CD8-positive, alpha-beta memory T cell (primary cell): Measurements from ENCODE around the gene GNB5. TPM values are rescaled to one million over a fixed set of nuclear protein-coding genes. Genes with fewer than 3 reads are reported as not detected.

Experiments used
- CTCF ChIA-PET: fragments of 350-600 bp; sonication (Branson Sonifier 250); formaldehyde crosslinking; loops from one replicate; lab custom pipeline; 2021; ENCODE audit warnings: antibody characterized with exemption; lab: Charles Lee
- POLR2A ChIA-PET: fragments of 350-600 bp; sonication (Branson Sonifier 250); formaldehyde crosslinking; loops from one replicate; lab custom pipeline; 2021; ENCODE audit warnings: antibody characterized with exemption; lab: Charles Lee
- DNase-seq, 5 donors: peaks; one replicate each; pipeline versions ENCODE4 v3.0.0 to v3.0.0-alpha.2; 2020 to 2022; ENCODE audit warnings: mixed read lengths in 1 of 5
- H3K27ac ChIP-seq: one replicate; pipeline ENCODE4 v1.7.0; 2013; ENCODE audit warnings: low read depth, mild to moderate bottlenecking, low read length, moderate library complexity
- H3K27me3 ChIP-seq: 2 replicates; pipeline ENCODE4 v1.7.0; 2013; ENCODE audit warnings: low read length, mild to moderate bottlenecking; ENCODE audit not compliant: insufficient read depth, poor library complexity, severe bottlenecking
- H3K36me3 ChIP-seq: 2 replicates; pipeline ENCODE4 v1.7.0; 2013; ENCODE audit warnings: mild to moderate bottlenecking, low read length, moderate library complexity; ENCODE audit not compliant: insufficient read depth
- H3K4me1 ChIP-seq: 2 replicates; pipeline ENCODE4 v1.7.0; 2013; ENCODE audit warnings: mild to moderate bottlenecking, low read length, moderate library complexity; ENCODE audit not compliant: insufficient read depth
- H3K4me3 ChIP-seq: 2 replicates; pipeline ENCODE4 v1.7.0; 2013; ENCODE audit warnings: mild to moderate bottlenecking, low read length
- H3K9me3 ChIP-seq: 2 replicates; pipeline ENCODE4 v1.7.0; 2013; ENCODE audit warnings: mild to moderate bottlenecking, low read length
- H3K27ac Mint-ChIP-seq, 8 donors: one replicate each; pipeline ENCODE4 v1.8.0; 2020 to 2021; ENCODE audit warnings: mixed read lengths in 8 of 8, mild to moderate bottlenecking in 6 of 8, inconsistent platforms in 3 of 8, moderate library complexity in 3 of 8
- H3K27me3 Mint-ChIP-seq, 2 donors: one replicate each; pipeline ENCODE4 v1.8.0; 2020 to 2021; ENCODE audit warnings: mixed read lengths in 2 of 2, mild to moderate bottlenecking in 1 of 2, moderate library complexity in 1 of 2
- H3K36me3 Mint-ChIP-seq, 3 donors: one replicate each; pipeline ENCODE4 v1.8.0; 2020 to 2021; ENCODE audit warnings: mixed read lengths in 3 of 3, inconsistent platforms in 1 of 3, mild to moderate bottlenecking in 1 of 3
- H3K4me1 Mint-ChIP-seq, 3 donors: one replicate each; pipeline ENCODE4 v1.8.0; 2020 to 2021; ENCODE audit warnings: mixed read lengths in 3 of 3, inconsistent platforms in 1 of 3, mild to moderate bottlenecking in 1 of 3
- H3K4me3 Mint-ChIP-seq, 7 donors: one replicate each; pipeline ENCODE4 v1.8.0; 2020 to 2021; ENCODE audit warnings: mixed read lengths in 7 of 7, mild to moderate bottlenecking in 6 of 7, moderate library complexity in 4 of 7, inconsistent platforms in 2 of 7
- H3K9me3 Mint-ChIP-seq, 5 donors: one replicate each; pipeline ENCODE4 v1.8.0; 2020 to 2022; ENCODE audit warnings: mixed read lengths in 5 of 5, mild to moderate bottlenecking in 3 of 5, moderate library complexity in 2 of 5, inconsistent platforms in 1 of 5
- polyA plus RNA-seq: library from polyadenylated mRNA; unstranded; fragments of 300-500 nt; fragmentation: Illumina TruSeq; gene quantifications from one replicate; pipeline ENCODE4 v1.2.3, GENCODE V29; 2021
- total RNA-seq, 2 experiments: library from RNA; stranded (reverse); gene quantifications; one replicate each; pipeline ENCODE4 v1.2.3, GENCODE V29; 2021

The GNB5 gene
- total and polyA plus RNA-seq, 3 experiments from 2014 or later, result 19.2 to 46.0 (median 21.7) TPM

DNA sequence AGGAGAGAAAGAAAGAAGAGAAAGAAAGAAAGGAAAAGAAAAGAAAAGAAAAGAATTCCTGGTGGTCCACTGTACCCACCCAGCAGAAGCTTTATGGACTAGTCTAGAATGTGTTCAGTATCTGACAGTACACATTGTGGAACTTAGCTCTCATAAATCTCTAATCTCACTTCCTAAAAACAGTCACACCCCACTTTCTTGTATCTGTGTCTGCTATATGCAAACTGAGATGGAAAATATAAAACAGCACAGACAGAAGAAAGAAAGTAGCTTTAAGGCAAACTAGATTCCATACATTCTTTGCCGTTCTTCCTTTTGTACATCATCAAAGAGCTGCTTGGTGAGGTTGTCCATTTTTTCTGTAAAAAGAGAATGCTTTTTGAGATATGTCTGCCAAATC, 41.1 kb upstream of the GNB5 start:
- no peak for DNase-seq
- Mint-ChIP-seq H3K9me3 (no peaks in the 10 kb centered on the region), H3K36me3 (peaks cover 0 to 2% (median 2%) of the 10 kb centered on the region in 3 donors), H3K27me3 (no peaks in the 10 kb centered on the region), H3K27ac (peak overlapping the region in 1 of 8 donors; percentile 42), H3K4me1 (peaks cover 7 to 17% (median 11%) of the 10 kb centered on the region in 3 donors), H3K4me3 (no peak overlapping the region)
- H3K4me1 ChIP-seq, result peaks cover 30% of the 10 kb centered on the region
- no peaks in the 10 kb centered on the region for H3K27me3 ChIP-seq
- CTCF ChIA-PET, result interaction anchor here (1.6 kb wide), 1 partner anchor 30 kb away, joined by 3 read pairs; no protein-coding TSS in a partner anchor
- no peaks in the 10 kb centered on the region for H3K9me3 ChIP-seq
- POLR2A ChIA-PET, result no interaction called here
- no peak overlapping the region for H3K4me3 ChIP-seq
- H3K36me3 ChIP-seq, result no peaks in the 10 kb centered on the region
- no peak overlapping the region for H3K27ac ChIP-seq

- peaks cover 0 to 2% (median 0%) of the 10 kb centered on the region in 3 donors for H3K36me3 Mint-ChIP-seq
- no peak overlapping the region for H3K27ac ChIP-seq
- H3K9me3 Mint-ChIP-seq, result no peaks in the 10 kb centered on the region
- ChIA-PET POLR2A (interaction anchor here (0.7 kb wide), 1 partner anchor 433 kb away, joined by 3 read pairs; no protein-coding TSS in a partner anchor), CTCF (interaction anchor here (1.1 to 1.2 kb wide), 2 partner anchors 43 to 65 kb away, joined by 4 read pairs; no protein-coding TSS in a partner anchor)
- H3K9me3 ChIP-seq, result no peaks in the 10 kb centered on the region
- H3K4me3 ChIP-seq, result no peak overlapping the region
- no peaks in the 10 kb centered on the region for H3K27me3 Mint-ChIP-seq
- H3K4me1 Mint-ChIP-seq, result peaks cover 5 to 8% (median 8%) of the 10 kb centered on the region in 3 donors
- H3K27ac Mint-ChIP-seq, result peak overlapping the region in 1 of 8 donors; percentile 50
- no peaks in the 10 kb centered on the region for H3K36me3 ChIP-seq
- no peak overlapping the region for H3K4me3 Mint-ChIP-seq
- no peak for DNase-seq
- H3K4me1 ChIP-seq, result peaks cover 22% of the 10 kb centered on the region
- H3K27me3 ChIP-seq, result no peaks in the 10 kb centered on the region
Observed at GRCh38 chr15:52230073-52230472, 38.9 kb upstream of the GNB5 start.

GRCh38 chr15:52228921-52229320, 37.7 kb upstream of the GNB5 start:
- Mint-ChIP-seq H3K9me3 (no peaks in the 10 kb centered on the region), H3K4me3 (no peak overlapping the region), H3K4me1 (peaks cover 1 to 7% (median 6%) of the 10 kb centered on the region in 3 donors), H3K27me3 (no peaks in the 10 kb centered on the region), H3K36me3 (peaks cover 0 to 2% (median 0%) of the 10 kb centered on the region in 3 donors), H3K27ac (no peak overlapping the region)
- Histone ChIP-seq H3K9me3 (no peaks in the 10 kb centered on the region), H3K4me3 (no peak overlapping the region), H3K27me3 (no peaks in the 10 kb centered on the region), H3K27ac (no peak overlapping the region), H3K4me1 (peaks cover 11% of the 10 kb centered on the region), H3K36me3 (no peaks in the 10 kb centered on the region)
- ChIA-PET POLR2A (no interaction called here), CTCF (interaction anchor here (1.0 to 2.2 kb wide), 6 partner anchors 8 to 151 kb away, joined by 3 to 14 read pairs (median 9); no protein-coding TSS in a partner anchor)
- no peak for DNase-seq

- no peak overlapping the region for H3K27ac ChIP-seq
- peaks cover 4 to 19% (median 16%) of the 10 kb centered on the region in 3 donors for H3K4me1 Mint-ChIP-seq
Observed at GRCh38 chr15:52227456-52227855, 36.3 kb upstream of the GNB5 start.

DNA sequence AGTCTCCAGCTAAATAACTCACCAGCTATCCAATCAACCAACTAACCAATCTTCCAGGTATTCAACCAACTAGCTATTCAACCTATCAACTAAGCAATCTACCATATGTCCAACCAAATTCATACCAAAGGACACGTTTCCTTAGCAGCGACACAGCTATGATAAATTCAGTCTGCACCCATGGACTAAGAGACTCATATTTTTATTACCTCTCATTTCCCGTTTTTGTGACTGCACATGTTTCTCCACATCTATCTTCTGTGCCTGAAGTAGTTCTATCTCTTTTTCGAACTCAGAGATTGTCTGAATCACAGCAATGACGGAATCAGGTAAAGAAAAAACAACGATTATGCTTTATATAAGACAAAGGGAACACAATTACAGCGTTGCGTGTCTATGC, 34.0 kb upstream of the GNB5 start:
- Histone ChIP-seq H3K27me3 (no peaks in the 10 kb centered on the region), H3K27ac (no peak overlapping the region), H3K4me3 (no peak overlapping the region), H3K4me1 (peaks cover 22% of the 10 kb centered on the region), H3K9me3 (no peaks in the 10 kb centered on the region), H3K36me3 (no peaks in the 10 kb centered on the region)
- CTCF ChIA-PET, result interaction anchor here (1.1 to 4.1 kb wide), 4 partner anchors 17 to 72 kb away, joined by 3 to 26 read pairs (median 8); no protein-coding TSS in a partner anchor
- Mint-ChIP-seq H3K27ac (peak overlapping the region in 1 of 8 donors; percentile 5), H3K27me3 (no peaks in the 10 kb centered on the region), H3K36me3 (peaks cover 0 to 8% (median 0%) of the 10 kb centered on the region in 3 donors), H3K4me3 (no peak overlapping the region), H3K9me3 (no peaks in the 10 kb centered on the region), H3K4me1 (peaks cover 21 to 38% (median 34%) of the 10 kb centered on the region in 3 donors)
- DNase-seq, result no peak
- POLR2A ChIA-PET, result interaction anchor here (0.7 to 2.1 kb wide), 3 partner anchors 11 to 246 kb away, joined by 4 to 8 read pairs (median 6); no protein-coding TSS in a partner anchor

More at GRCh38 chr15:52227456-52227855, 36.3 kb upstream of the GNB5 start:
- Histone ChIP-seq H3K4me3 (no peak overlapping the region), H3K9me3 (no peaks in the 10 kb centered on the region), H3K36me3 (no peaks in the 10 kb centered on the region), H3K27me3 (no peaks in the 10 kb centered on the region), H3K4me1 (peaks cover 3% of the 10 kb centered on the region)
- Mint-ChIP-seq H3K4me3 (no peak overlapping the region), H3K27ac (peak overlapping the region in 2 of 8 donors; percentile 13 to 55), H3K36me3 (peaks cover 0 to 2% (median 0%) of the 10 kb centered on the region in 3 donors), H3K27me3 (no peaks in the 10 kb centered on the region), H3K9me3 (no peaks in the 10 kb centered on the region)
- peak; percentile 41 to 79 (median 59) for DNase-seq
- POLR2A ChIA-PET, result interaction anchor here (1.0 kb wide), 1 partner anchor 47 kb away, joined by 4 read pairs; no protein-coding TSS in a partner anchor
- CTCF ChIA-PET, result interaction anchor here (0.7 to 4.1 kb wide), 28 partner anchors 8 to 338 kb away, joined by 3 to 26 read pairs (median 4); partner anchors contain the start of genes BCL2L10 and LEO1

DNA sequence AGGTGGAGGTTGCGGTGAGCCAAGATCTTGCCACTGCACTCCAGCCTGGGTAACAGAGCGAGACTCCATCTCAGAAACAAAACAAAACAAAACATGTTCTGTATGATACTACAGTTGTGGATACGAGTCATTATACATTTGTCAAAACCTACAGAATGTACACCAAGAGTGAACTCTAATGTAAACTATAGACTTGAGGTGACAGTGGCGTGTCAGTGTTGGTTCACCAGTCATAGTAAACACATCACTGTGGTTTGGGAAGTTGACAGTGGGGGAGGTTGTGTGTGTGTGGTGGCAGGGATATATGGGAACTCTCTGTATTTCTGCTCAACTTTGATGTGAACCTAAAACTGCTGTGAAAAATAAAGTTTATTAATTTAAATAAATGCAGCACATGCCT, 33.0 kb upstream of the GNB5 start:
- Histone ChIP-seq H3K27me3 (no peaks in the 10 kb centered on the region), H3K4me3 (no peak overlapping the region), H3K27ac (no peak overlapping the region), H3K36me3 (no peaks in the 10 kb centered on the region), H3K9me3 (no peaks in the 10 kb centered on the region), H3K4me1 (peaks cover 24% of the 10 kb centered on the region)
- peaks cover 0 to 8% (median 0%) of the 10 kb centered on the region in 3 donors for H3K36me3 Mint-ChIP-seq
- H3K9me3 Mint-ChIP-seq, result no peaks in the 10 kb centered on the region
- H3K4me3 Mint-ChIP-seq, result no peak overlapping the region
- DNase-seq, result no peak
- peaks cover 21 to 38% (median 34%) of the 10 kb centered on the region in 3 donors for H3K4me1 Mint-ChIP-seq
- ChIA-PET CTCF (interaction anchor here (0.7 to 4.1 kb wide), 3 partner anchors 16 to 84 kb away, joined by 3 to 26 read pairs (median 13); no protein-coding TSS in a partner anchor), POLR2A (no interaction called here)
- peak overlapping the region in 1 of 8 donors; percentile 1 for H3K27ac Mint-ChIP-seq
- H3K27me3 Mint-ChIP-seq, result no peaks in the 10 kb centered on the region

GRCh38 chr15:52221730-52222129, 30.5 kb upstream of the GNB5 start:
- CTCF ChIA-PET, result interaction anchor here (1.2 to 2.3 kb wide), 4 partner anchors 13 to 43 kb away, joined by 3 to 13 read pairs (median 5); no protein-coding TSS in a partner anchor

More at GRCh38 chr15:52221730-52222129, 30.5 kb upstream of the GNB5 start:
- H3K27me3 Mint-ChIP-seq, result no peaks in the 10 kb centered on the region
- H3K9me3 Mint-ChIP-seq, result no peaks in the 10 kb centered on the region
- Histone ChIP-seq H3K36me3 (no peaks in the 10 kb centered on the region), H3K9me3 (no peaks in the 10 kb centered on the region), H3K4me1 (peaks cover 24% of the 10 kb centered on the region), H3K27me3 (no peaks in the 10 kb centered on the region), H3K27ac (peak overlapping the region; percentile 15), H3K4me3 (peak overlapping the region; percentile 49)
- peaks cover 21 to 39% (median 34%) of the 10 kb centered on the region in 3 donors for H3K4me1 Mint-ChIP-seq
- H3K4me3 Mint-ChIP-seq, result peak overlapping the region; percentile 83 to 94 (median 88)
- H3K27ac Mint-ChIP-seq, result peak overlapping the region; percentile 75 to 97 (median 93)
- POLR2A ChIA-PET, result interaction anchor here (2.5 kb wide), 1 partner anchor 42 kb away, joined by 24 read pairs; no protein-coding TSS in a partner anchor
- DNase-seq, result peak in 1 of 5 donors; percentile 13
- H3K36me3 Mint-ChIP-seq, result peaks cover 0 to 6% (median 0%) of the 10 kb centered on the region in 3 donors
